DMS79 (cell line): ENCODE data around the gene EPHB3.

Source experiments
- DNase-seq: peaks from one replicate; lab custom pipeline; 2025; lab: John Stamatoyannopoulos, UW

EPHB3 gene

GRCh38 chr3:184543843-184544512 is 17.6 kb upstream of the EPHB3 start:
- peak; percentile 72 for DNase-seq

- DNase-seq = no peak
Observed at GRCh38 chr3:184544513-184544861, 17.1 kb upstream of the EPHB3 start.

- no peak for DNase-seq
Observed at GRCh38 chr3:184545769-184546168, 15.8 kb upstream of the EPHB3 start.

DNA sequence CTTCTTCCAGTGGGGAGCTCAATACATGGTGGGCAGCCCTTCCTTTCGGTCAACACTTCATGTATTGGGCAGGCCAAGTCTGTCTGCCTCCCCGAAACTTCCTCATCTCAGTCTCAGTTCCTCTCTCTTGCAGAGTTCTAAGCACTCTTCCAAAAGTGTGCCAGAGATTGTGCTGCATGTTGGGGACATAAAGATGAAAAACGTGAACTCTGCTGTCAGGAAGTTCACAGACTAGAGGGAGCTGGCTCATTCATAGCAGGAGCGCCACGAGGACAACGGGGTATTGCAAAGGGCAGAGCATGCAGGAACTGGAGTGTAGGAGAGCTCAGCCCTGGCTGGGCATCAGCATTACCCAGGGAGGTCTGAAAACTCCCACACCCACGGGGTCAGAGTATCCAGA is 15.3 kb upstream of the EPHB3 start:
- DNase-seq = no peak

GRCh38 chr3:184549796-184550577 is 11.6 kb upstream of the EPHB3 start:
- no peak for DNase-seq

- no peak for DNase-seq
Observed at GRCh38 chr3:184551103-184551502, 10.5 kb upstream of the EPHB3 start.

DNA sequence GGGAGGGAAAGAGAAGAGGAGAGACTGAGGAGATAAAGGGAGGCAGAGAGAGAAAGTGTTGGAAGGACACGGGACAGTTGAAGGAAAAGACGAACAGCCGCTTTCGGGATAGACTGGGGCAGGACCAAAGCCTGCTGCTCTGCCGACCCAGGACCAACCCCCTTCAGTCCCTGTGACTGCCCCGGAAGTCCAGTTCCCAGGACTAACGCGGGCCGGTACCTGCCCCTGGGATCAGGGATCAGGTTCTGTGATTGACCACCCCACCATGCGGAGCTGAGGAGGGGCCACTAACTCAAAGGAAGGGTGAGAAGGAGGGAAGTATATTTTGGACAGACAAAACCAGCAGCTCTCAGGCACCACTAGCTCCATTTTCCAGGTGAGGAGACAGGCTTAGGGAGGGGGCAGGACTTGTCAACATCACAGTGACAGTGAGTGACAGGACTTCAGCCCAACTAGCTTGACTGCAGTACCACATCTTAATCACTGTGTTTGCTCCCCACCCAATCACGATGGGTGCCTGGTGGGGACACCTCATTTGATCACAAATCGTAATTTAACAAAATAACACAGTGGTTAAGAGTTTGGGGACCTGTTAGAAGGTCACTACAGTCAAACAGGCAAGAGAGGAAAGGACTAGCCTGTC is 9.8 kb upstream of the EPHB3 start:
- no peak for DNase-seq

DNA sequence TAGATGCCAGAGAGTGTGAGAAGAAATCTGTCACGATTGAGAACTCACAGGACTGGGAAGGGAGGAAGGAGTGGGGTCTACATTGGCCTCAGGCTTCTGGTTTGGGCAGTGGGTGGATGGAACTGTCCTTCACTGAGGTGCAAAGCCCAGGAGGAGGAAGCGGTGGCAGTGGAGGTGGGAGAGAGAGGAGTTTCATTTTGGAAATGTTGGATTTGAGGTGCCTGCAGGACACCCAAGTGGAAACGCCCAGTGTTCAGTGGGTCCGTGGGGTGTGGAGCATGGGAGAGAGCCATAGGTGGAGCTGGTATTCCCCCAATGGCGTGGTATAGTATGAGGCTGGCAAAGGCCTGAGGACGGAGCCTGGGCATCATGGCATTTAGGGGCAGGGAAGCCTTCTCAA is 9.3 kb upstream of the EPHB3 start:
- DNase-seq = no peak

DNA sequence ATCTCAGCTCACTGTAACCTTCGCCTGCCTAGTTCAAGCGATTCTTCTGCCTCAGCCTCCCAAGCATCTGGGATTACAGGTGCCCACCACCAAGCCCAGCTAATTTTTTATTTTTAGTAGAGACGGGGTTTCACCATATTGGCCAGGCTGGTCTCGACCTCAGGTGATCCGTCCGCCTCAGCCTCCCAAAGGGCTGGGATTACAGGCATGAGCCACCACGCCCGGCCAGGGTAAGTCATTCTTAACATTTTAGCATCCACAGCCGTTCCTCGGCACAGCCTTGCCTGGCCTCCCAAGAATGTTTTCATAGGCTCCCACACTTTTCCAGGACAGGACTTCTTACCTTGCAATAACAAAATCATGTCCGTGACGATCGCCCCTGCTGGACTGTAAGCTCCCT is 8.7 kb upstream of the EPHB3 start:
- no peak for DNase-seq

GRCh38 chr3:184553385-184553784 is 8.2 kb upstream of the EPHB3 start:
- no peak for DNase-seq

DNA sequence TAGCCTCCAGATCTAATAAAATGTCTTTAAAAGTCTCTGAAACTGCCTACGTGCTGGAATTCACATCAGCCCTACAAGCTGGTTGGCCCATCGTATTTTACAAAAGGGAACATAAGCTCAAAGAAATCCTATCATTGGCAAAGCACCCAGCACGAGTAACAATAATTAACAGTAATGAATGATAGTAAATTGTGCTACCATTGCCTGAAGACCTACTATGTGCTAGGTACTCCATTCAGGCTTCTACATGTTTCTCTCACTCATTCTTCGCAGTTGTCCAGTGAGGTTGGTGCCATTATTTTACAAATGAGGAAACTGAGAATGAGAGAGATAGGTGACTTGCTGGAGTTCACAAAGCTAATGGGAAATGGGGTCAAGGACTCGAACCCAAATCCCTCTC is 7.1 kb upstream of the EPHB3 start:
- DNase-seq = no peak

DNA sequence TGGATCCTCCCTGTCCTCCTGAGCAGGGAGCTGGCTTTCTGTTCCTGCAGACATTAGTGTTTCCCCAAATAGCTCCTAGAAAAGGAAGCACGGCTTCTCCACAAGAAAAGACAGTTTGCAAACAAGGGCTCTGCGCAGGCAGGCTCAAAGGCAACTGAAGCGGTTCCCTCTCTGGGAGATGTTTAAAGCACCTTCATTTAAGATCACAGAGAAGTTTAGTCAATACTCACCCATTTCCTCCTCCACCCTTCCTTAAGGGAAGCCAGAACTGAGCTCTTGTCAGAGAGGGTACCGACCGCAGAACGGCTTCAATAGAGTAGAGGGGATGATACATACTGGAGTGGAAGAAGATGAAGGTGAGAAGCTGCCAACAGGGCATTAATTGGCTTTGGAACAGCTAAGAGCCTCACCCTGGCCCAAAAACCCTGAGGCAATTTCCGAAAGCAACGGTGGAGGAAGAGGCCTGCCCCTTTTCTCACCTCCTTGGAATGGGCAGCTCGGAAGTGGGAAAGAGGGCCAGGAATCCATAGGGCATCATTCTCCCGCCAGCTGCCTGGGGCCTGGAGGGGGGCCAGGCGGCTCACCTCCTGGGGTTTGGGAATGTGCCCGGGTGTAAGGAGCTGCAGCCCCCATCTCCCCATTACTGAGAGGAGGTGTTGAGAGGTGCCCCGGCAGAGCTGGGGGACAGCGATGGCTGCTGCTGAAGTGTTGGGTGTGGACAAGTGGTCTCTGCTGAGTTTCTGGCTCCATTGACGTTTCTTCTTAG is 4.8 kb upstream of the EPHB3 start:
- DNase-seq = no peak

DNA sequence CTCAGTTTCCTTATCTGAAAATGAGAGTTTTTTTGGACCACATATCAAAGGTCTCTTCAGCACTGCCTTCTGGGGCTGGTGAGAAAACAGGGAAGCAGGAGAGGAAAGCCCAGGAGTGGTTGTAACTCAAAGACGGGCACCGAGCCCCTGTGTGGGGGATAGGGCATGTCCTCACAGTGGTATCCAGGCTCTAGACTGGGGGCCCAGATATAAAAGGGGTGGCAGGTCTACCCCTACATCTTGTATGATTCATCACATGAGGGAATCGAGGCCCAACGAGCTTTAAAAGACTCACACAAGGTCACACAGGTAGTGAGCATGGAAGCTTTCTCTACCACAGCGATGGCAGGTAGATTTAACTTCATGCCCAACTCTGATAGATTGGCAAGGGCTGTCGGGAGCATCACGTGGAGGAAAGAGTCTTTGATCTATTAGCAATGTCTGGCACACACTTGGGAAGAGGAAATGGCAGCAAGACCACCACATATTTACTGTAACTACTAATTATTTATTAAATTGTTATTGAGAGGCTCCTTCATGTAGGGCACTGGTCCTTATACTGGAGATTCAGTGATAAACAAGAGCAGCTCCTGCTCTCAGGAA is 4.1 kb upstream of the EPHB3 start:
- no peak for DNase-seq

GRCh38 chr3:184558726-184559125 is 2.9 kb upstream of the EPHB3 start:
- no peak for DNase-seq

DNA sequence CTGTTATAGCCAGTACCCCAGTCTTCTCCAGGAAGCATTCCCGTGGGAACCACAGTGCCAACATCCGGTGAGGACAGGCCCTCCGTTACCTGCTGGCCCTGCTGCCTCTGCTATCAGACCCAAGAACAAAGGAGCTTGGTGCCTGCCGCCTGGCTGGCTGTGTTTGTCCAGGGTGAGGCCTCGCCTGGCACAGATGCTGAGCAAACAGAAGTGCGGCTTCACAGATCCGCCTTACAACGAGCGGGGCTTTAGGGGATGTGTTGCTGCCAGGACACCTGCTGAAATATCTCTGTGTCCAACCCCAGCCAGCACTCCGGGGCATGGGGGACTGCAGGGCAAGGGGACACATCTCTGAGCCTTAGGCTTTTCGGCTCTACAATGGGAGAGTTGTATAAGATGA is 2.2 kb upstream of the EPHB3 start:
- no peak for DNase-seq

- no peak for DNase-seq
Observed at GRCh38 chr3:184560531-184560930, 1.1 kb upstream of the EPHB3 start.

DNA sequence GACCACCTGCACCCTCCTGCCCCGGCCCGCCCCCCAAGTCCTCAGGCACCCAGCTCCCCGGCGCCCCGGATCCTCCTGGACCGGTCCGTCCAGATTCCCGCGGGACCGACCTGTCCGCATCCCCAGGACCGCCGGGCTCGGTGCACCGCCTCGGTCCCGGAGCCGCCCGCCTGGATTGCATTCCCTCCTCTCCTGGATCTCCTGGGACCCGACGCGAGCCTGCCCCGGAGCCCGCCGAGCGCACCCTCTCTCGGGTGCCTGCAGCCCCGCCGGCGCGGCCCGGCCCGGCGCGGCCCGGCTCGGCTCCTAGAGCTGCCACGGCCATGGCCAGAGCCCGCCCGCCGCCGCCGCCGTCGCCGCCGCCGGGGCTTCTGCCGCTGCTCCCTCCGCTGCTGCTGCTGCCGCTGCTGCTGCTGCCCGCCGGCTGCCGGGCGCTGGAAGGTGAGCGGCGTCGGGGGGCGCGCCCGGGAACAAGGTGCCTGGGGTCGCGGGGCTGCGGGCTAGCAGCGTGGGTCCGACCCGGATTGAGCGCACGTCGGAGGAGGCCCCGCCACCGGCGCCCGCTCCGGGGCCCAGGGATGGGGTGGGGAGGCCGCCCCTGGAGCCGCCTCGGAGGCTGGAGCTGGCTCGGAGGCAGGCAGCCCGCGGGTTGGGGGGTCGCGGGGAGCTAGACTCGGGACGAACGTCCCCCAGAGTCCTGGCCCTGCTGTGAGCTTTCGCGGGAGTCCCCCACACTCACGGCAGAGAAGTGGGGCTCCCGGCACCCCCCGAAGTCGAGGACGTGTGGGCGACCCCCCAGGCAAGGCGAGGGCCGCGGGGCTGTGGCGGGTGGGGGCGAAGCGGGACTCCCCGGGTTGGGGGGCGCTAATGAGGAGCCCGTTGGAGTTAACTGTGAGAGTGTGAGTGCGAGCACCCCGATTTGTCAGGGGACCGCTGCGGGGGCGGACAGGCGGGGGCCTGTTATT is 610 bp downstream of the EPHB3 start:
- DNase-seq = no peak

- no peak for DNase-seq
Observed at GRCh38 chr3:184562878-184563560, 1.4 kb downstream of the EPHB3 start.

- DNase-seq = no peak
Observed at GRCh38 chr3:184563561-184563925, 2.0 kb downstream of the EPHB3 start.

- no peak for DNase-seq
Observed at GRCh38 chr3:184563941-184564684, 2.5 kb downstream of the EPHB3 start.
